HUES6 (cell line): ENCODE results near the gene ESR1.
"Not testable (repeated sequence)": the region's sequence is repeated elsewhere in the genome, so short reads cannot be mapped to it uniquely, and the experiment has no call there.

Source experiments
- H3K27ac ChIP-seq: 2 replicates; pipeline ENCODE4 v1.7.0; 2013; ENCODE audit warnings: low read depth, mild to moderate bottlenecking, low read length, inconsistent platforms
- H3K27me3 ChIP-seq: 2 replicates; pipeline ENCODE4 v1.6.1; 2013; ENCODE audit warnings: low read length; ENCODE audit not compliant: control insufficient read depth, insufficient read depth
- H3K36me3 ChIP-seq: 2 replicates; pipeline ENCODE4 v1.6.1; 2013; ENCODE audit warnings: low read length; ENCODE audit not compliant: control insufficient read depth, insufficient read depth
- H3K4me1 ChIP-seq: 2 replicates; pipeline ENCODE4 v1.6.1; 2013; ENCODE audit warnings: low read length; ENCODE audit not compliant: control insufficient read depth, insufficient read depth
- H3K4me3 ChIP-seq: 2 replicates; pipeline ENCODE4 v1.5.1; 2013; ENCODE audit warnings: low read depth, low read length
- H3K9ac ChIP-seq: one replicate; pipeline ENCODE4 v1.6.1; 2013; ENCODE audit warnings: mild to moderate bottlenecking, low read length
- H3K9me3 ChIP-seq: 2 replicates; pipeline ENCODE4 v1.6.1; 2013; ENCODE audit warnings: low read depth, low read length; ENCODE audit not compliant: control insufficient read depth, insufficient read depth

ESR1 gene

DNA sequence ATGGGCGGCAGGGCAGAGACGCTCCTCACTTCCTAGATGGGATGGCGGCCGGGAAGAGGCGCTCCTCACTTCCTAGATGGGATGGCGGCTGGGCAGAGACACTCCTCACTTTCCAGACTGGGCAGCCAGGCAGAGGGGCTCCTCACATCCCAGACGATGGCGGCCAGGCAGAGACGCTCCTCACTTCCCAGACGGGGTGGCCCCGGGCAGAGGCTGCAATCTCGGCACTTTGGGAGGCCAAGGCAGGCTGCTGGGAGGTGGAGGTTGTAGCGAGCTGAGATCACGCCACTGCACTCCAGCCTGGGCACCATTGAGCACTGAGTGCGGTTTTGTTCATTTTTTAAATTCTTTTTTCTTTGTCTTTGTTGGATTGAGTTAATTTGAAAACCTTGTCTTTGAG, 92.3 kb downstream of the ESR1 start:
- H3K4me3 ChIP-seq, H3K36me3 ChIP-seq, H3K9me3 ChIP-seq, H3K4me1 ChIP-seq, H3K27me3 ChIP-seq, H3K27ac ChIP-seq, H3K9ac ChIP-seq: not testable (repeated sequence)

DNA sequence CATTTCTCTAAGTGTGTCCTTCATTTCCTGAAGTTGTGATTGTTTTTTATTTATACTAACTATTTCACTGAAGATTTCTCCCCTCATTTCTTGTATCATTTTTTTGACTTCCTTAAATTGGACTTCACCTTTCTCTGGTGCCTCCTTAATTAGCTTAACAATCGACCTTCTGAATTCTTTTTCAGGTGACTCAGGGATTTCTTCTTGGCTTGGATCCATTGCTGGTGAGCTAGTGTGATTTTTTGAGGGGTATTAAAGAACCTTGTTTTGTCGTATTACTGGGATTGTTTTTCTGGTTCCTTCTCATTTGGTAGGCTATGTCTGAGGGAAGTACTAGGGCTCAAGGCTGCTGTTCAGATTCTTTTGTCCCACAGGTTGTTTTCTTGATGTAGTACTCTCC, 92.8 kb downstream of the ESR1 start:
- Histone ChIP-seq H3K27ac (no peak overlapping the region), H3K9ac (no peak overlapping the region), H3K4me1 (peaks cover 6% of the 10 kb centered on the region; the same call in 1 of the 2 replicates), H3K36me3 (no peaks in the 10 kb centered on the region), H3K4me3 (no peak overlapping the region), H3K9me3 (0 out of 2 replicates have a peak, but pooled peaks cover 3% of the 10 kb centered on the region), H3K27me3 (no peaks in the 10 kb centered on the region)

DNA sequence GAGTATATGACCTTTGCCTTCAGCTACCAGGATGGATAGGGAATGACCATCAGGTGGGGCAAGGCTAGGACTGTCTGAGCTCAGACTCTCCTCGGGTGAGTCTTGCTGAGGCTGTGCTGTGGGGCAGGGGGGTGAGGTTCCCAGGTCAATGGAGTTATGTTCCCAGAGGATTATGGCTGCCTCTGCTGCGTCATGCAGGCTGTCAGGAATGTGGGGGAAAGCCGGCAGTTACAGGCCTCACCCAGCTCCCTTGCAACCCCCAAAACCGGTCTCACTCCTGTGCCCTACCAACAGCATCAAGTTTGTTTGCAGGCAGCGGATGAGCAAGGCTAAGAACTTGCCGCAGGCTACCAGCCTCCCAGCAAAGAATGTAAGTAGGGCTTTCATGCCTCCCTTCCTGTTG, 93.5 kb downstream of the ESR1 start:
- no peaks in the 10 kb centered on the region for H3K27me3 ChIP-seq
- no peak overlapping the region for H3K27ac ChIP-seq
- no peak overlapping the region for H3K9ac ChIP-seq
- no peak overlapping the region for H3K4me3 ChIP-seq
- peaks cover 6% of the 10 kb centered on the region; the same call in 1 of the 2 replicates for H3K4me1 ChIP-seq
- H3K9me3 ChIP-seq = 0 out of 2 replicates have a peak, but pooled peaks cover 3% of the 10 kb centered on the region
- no peaks in the 10 kb centered on the region for H3K36me3 ChIP-seq

DNA sequence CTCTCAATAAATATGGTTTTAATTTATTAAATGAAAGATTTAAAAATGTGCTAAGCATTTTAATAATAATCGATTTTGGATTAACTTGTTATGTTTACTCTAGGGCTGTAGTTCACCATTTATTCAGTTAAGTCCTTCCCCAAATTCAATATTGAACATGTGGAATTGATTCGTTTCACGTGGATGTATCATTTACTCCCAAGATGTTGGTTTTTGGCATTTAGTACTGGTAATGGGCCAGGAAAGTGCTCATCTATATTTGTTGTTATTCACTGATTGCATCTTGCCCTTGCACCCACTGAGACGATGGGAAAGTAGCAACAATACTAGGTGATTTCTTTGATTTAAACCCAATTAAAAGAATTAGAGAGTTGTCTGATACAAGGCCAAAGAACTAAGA, 97.1 kb downstream of the ESR1 start:
- Histone ChIP-seq H3K9ac (no peak overlapping the region), H3K36me3 (no peaks in the 10 kb centered on the region), H3K4me1 (peaks cover 6% of the 10 kb centered on the region; the same call in 1 of the 2 replicates), H3K4me3 (no peak overlapping the region), H3K9me3 (no peaks in the 10 kb centered on the region), H3K27ac (no peak overlapping the region), H3K27me3 (no peaks in the 10 kb centered on the region)

DNA sequence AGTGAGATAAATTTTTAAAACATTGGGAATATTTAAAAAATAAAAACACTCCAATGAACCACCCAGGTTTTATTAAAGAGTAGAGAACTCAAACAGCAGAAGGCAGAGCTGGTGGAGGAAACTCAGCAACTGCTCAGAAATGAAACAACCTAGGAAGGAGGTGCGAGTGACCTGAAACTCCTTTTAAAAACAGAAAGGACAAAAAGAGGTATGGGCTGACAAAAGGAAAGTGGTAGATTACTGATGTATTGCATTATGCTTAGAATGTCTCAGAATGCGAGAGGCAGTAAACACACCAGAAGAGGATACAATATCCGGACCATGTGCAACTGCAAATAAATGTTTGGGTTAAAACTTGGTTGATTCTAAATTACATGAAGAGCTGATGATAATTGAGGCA, 97.6 kb downstream of the ESR1 start:
- H3K4me3 ChIP-seq = no peak overlapping the region
- no peaks in the 10 kb centered on the region for H3K9me3 ChIP-seq
- H3K36me3 ChIP-seq = no peaks in the 10 kb centered on the region
- H3K9ac ChIP-seq = no peak overlapping the region
- H3K27ac ChIP-seq = no peak overlapping the region
- H3K4me1 ChIP-seq = peaks cover 6% of the 10 kb centered on the region; the same call in 1 of the 2 replicates
- no peaks in the 10 kb centered on the region for H3K27me3 ChIP-seq

DNA sequence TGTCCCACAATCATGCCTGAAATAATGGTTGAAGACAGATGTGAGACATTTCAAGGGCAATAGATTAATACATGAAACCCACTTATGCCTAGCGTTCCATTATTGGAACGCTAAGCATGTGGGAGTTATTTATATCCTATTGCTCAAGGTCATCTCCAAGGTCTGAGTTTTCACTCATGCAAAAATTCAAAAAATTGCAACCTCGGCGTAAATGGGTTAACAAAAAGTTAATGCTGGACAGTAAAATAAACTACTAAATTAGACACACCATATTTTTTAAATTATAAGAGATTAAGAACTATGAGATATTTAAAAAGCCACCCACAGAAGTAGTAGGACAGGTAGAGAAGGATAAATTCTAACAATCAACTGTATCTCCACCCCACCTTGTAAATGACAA, 98.4 kb downstream of the ESR1 start:
- H3K27me3 ChIP-seq = no peaks in the 10 kb centered on the region
- no peak overlapping the region for H3K27ac ChIP-seq
- H3K9ac ChIP-seq = no peak overlapping the region
- H3K36me3 ChIP-seq = no peaks in the 10 kb centered on the region
- H3K4me3 ChIP-seq = no peak overlapping the region
- peaks cover under 1% of the 10 kb centered on the region; the same call in 1 of the 2 replicates for H3K4me1 ChIP-seq
- no peaks in the 10 kb centered on the region for H3K9me3 ChIP-seq

DNA sequence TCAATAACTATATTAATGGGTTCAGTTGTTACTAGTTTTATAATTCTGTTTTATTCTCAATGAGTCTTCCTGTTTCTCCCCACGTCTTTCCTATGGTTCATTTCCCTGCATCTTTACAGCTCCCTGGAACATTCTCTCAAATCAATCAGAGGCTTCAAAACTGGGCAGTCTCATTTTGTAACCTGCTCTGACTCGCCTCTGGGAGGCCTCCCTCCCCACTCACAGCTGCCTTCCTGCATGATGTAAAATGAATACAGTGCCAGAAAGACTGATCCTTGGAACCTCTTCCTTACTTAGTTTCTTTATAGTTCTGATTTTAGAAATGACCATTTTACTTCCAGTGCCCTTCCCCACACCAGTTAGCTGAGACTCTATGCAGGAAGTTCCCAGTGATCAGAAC, 103.9 kb downstream of the ESR1 start:
- H3K4me1 ChIP-seq = no peaks in the 10 kb centered on the region
- H3K9ac ChIP-seq = no peak overlapping the region
- H3K27me3 ChIP-seq = no peaks in the 10 kb centered on the region
- H3K4me3 ChIP-seq = no peak overlapping the region
- H3K36me3 ChIP-seq = no peaks in the 10 kb centered on the region
- H3K27ac ChIP-seq = no peak overlapping the region
- no peaks in the 10 kb centered on the region for H3K9me3 ChIP-seq

DNA sequence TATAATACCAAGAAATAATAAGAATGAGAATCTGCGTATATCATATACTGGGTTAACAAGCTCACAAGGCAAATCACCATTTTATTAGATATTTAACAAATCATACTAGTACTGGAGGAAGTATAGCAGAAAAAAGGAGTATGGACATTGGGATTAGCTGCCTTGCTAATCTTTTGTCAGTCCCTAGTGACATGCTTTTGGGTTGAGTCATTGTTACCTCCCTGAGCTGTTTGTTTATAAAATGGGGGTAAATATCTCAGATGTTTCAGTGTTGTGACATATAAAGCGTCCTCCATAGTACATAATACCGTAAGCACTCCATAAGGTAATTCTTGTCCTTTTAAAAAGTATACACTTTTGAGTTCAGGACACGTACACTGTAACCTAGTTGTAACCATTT, 107.0 kb downstream of the ESR1 start:
- Histone ChIP-seq H3K4me1 (peaks cover 9% of the 10 kb centered on the region; the same call in 1 of the 2 replicates), H3K36me3 (no peaks in the 10 kb centered on the region), H3K27me3 (no peaks in the 10 kb centered on the region), H3K4me3 (no peak overlapping the region), H3K9ac (no peak overlapping the region), H3K9me3 (no peaks in the 10 kb centered on the region), H3K27ac (no peak overlapping the region)

DNA sequence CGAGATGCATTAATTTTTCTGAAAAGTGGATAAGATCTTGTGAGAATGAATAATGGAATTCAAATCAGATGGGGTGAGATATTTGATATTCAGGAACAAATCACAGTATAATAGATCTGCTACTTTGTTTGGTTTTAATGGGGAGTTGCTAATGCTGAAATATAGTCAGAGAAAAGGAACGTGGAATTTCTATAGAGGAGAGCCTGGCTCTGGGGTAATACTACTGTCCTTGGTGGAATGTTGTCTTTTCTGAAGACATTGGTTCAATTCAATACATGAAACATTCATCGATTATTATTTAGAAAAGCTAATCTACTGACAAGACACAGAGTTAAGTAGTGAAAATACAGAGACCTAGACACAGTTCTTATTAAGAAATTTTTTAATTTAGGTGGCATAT, 108.6 kb downstream of the ESR1 start:
- Histone ChIP-seq H3K36me3 (no peaks in the 10 kb centered on the region), H3K4me3 (no peak overlapping the region), H3K4me1 (peaks cover 9% of the 10 kb centered on the region; the same call in 1 of the 2 replicates), H3K9ac (no peak overlapping the region), H3K27me3 (no peaks in the 10 kb centered on the region), H3K27ac (no peak overlapping the region), H3K9me3 (0 out of 2 replicates have a peak, but pooled peaks cover 2% of the 10 kb centered on the region)

DNA sequence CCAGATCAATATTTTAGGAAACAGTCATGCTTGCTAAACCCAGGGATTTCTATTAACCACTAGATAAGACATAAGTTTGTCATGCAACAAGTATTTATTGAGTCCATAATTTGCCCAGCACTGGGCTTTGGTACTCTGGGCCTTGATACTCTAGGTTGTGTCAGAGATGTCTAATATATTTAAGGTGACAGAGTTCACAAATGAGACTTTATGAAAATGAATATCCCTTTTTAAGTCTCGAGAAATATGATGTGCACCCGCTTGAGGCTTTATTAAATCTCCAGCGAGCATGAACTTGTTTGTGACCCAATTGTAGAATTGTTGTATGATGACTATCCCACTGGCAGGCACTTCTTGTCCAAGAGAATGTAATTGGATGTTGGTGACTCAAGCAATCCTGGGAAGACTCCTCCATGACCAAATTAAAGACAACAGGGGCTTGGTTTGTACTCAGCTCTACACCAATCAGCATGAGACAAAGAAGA, 109.2 kb downstream of the ESR1 start:
- 0 out of 2 replicates have a peak, but pooled peaks cover 3% of the 10 kb centered on the region for H3K9me3 ChIP-seq
- H3K4me1 ChIP-seq = peaks cover 9% of the 10 kb centered on the region; the same call in 1 of the 2 replicates
- no peak overlapping the region for H3K9ac ChIP-seq
- no peak overlapping the region for H3K4me3 ChIP-seq
- H3K27me3 ChIP-seq = no peaks in the 10 kb centered on the region
- no peak overlapping the region for H3K27ac ChIP-seq
- no peaks in the 10 kb centered on the region for H3K36me3 ChIP-seq

DNA sequence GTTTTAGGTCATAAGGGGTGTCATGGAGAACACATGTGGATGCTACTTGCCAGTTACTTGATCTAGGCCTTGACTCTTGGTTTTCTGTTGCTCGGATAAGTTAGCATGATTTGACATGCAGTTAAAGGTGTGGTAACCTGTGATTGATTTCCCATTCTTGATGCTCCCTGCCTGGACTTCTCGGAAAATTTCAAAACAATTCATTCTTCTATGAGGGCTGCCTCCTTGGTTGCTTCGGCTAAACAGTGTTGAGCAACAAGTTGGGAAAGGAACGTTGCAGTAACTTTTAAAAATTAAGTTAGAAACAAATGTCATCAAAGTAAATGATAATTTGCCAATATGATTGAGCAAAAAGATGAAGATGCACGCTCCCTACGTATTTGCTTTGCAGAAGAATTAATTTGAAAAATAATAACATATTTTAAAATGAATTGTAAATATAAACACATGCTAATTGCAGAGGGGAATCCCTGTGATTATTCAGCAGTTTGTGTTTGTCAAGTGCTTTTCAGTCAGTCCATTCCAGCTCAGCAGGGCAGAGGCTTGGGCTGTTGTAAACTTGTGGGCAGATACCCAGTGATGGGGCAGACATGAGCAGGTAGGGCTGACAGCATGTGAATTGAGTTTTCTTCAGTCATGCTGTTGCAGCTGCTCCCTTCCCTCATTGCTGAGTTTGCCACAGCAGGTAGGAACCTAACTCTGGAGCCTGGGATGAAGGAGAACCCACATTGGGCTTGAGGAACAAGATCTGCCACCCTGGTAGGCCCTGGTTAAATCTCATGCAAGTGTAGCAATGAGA, 110.2 kb downstream of the ESR1 start:
- no peaks in the 10 kb centered on the region for H3K27me3 ChIP-seq
- H3K36me3 ChIP-seq = no peaks in the 10 kb centered on the region
- H3K9ac ChIP-seq = no peak overlapping the region
- no peak overlapping the region for H3K4me3 ChIP-seq
- peaks cover 9% of the 10 kb centered on the region; the same call in 1 of the 2 replicates for H3K4me1 ChIP-seq
- H3K27ac ChIP-seq = no peak overlapping the region
- H3K9me3 ChIP-seq = 0 out of 2 replicates have a peak, but pooled peaks cover 3% of the 10 kb centered on the region
